Natural killer cell (primary cell): ENCODE measurements around the gene ZNF84. TPM values are rescaled to one million over a fixed set of nuclear protein-coding genes. Genes with fewer than 3 reads are reported as not detected.
A peak's percentile ranks its signal among the peaks of the same experiment; 100 is the strongest.

Experiments
- ATAC-seq, 3 donors: fragments of 150-1000 bp in 2 of 3; fragments of 200-7000 bp in 1 of 3; cut with Tn5 transposase; 1 replicate in 1 of 3; 2 replicates in 2 of 3; pipeline ENCODE4 v1.10.0; 2021; ENCODE audit warnings: mild to moderate bottlenecking in 2 of 3, moderate library complexity in 2 of 3
- DNase-seq, 2 donors: peaks; one replicate each; pipeline versions ENCODE4 v3.0.0 to v3.0.0-alpha.2; 2013 to 2021; ENCODE audit warnings: mixed read lengths in 1 of 2
- H3K27ac ChIP-seq: one replicate; pipeline ENCODE4 v1.5.1; 2013; ENCODE audit warnings: mild to moderate bottlenecking, low read length
- H3K27me3 ChIP-seq: one replicate; pipeline ENCODE4 v1.6.1; 2013; ENCODE audit warnings: low read length; ENCODE audit not compliant: control insufficient read depth, insufficient read depth
- H3K36me3 ChIP-seq: one replicate; pipeline ENCODE4 v1.6.1; 2013; ENCODE audit warnings: low read length; ENCODE audit not compliant: control insufficient read depth, insufficient read depth
- H3K4me1 ChIP-seq: one replicate; pipeline ENCODE4 v1.6.1; 2013; ENCODE audit warnings: low read length; ENCODE audit not compliant: control insufficient read depth, insufficient read depth
- H3K4me3 ChIP-seq: one replicate; pipeline ENCODE4 v1.5.1; 2013; ENCODE audit warnings: low read length
- H3K9me3 ChIP-seq: one replicate; pipeline ENCODE4 v1.6.1; 2013; ENCODE audit warnings: low read length; ENCODE audit not compliant: control insufficient read depth, insufficient read depth
- H3K27ac Mint-ChIP-seq, 2 donors: one replicate each; pipeline ENCODE4 v1.8.0; 2022; ENCODE audit warnings: mild to moderate bottlenecking in 2 of 2, mixed read lengths in 2 of 2, moderate library complexity in 1 of 2
- H3K27me3 Mint-ChIP-seq, 2 donors: one replicate each; pipeline ENCODE4 v1.8.0; 2022; ENCODE audit warnings: low read depth in 2 of 2, mixed read lengths in 2 of 2
- H3K36me3 Mint-ChIP-seq: one replicate; pipeline ENCODE4 v1.8.0; 2022; ENCODE audit warnings: mixed read lengths
- H3K4me1 Mint-ChIP-seq, 2 donors: one replicate each; pipeline ENCODE4 v1.8.0; 2022; ENCODE audit warnings: mixed read lengths in 2 of 2
- H3K4me3 Mint-ChIP-seq: one replicate; pipeline ENCODE4 v1.8.0; 2022; ENCODE audit warnings: mild to moderate bottlenecking, moderate library complexity, mixed read lengths
- H3K9me3 Mint-ChIP-seq, 2 donors: one replicate each; pipeline ENCODE4 v1.8.0; 2022; ENCODE audit warnings: mixed read lengths in 2 of 2
- CTCF ChIP-seq: fragments of 200-600 bp; IDR thresholded peaks from one replicate; pipeline ENCODE4 v1.8.0; 2022; ENCODE audit warnings: antibody characterized with exemption
- WGBS: methylation state at CpG from one replicate; pipeline ENCODE4 v1.1.7; 2013; ENCODE audit warnings: missing lambda C conversion rate; ENCODE audit not compliant: insufficient coverage; 5-methylcytosine and 5-hydroxymethylcytosine counted together
- intact Hi-C: fragments of 100-400 bp; cut with micrococcal nuclease; formaldehyde crosslinking; loops from one replicate; pipeline ENCODE4 v1.14.2; 2022
- total RNA-seq, 4 donors: library from RNA; stranded (reverse); fragments of 120-200 nt in 1 of 4; gene quantifications; one replicate each; pipeline versions ENCODE4 v1.2.3 to v1.2.4, GENCODE V29; 2013 to 2022

The ZNF84 gene
- total RNA-seq, 3 donors from 2014 or later (not counting 1 experiment from before 2014, with no cell fraction given) = 23.4 to 31.1 (median 26.1) TPM

GRCh38 chr12:133105620-133106019 is 68.3 kb downstream of the ZNF84 start:
- H3K27ac ChIP-seq = no peak overlapping the region
- peak in 1 of 2 donors; percentile 4 for DNase-seq
- Mint-ChIP-seq H3K36me3 (peaks cover 84% of the 10 kb centered on the region), H3K4me1 (no peaks in the 10 kb centered on the region), H3K4me3 (no peak overlapping the region), H3K9me3 (peaks cover 16 to 33% of the 10 kb centered on the region in 2 donors), H3K27me3 (no peaks in the 10 kb centered on the region), H3K27ac (no peak overlapping the region)
- H3K9me3 ChIP-seq = peaks cover 68% of the 10 kb centered on the region
- no peak overlapping the region for H3K4me3 ChIP-seq
- intact Hi-C loops = no loop called here
- H3K4me1 ChIP-seq = no peaks in the 10 kb centered on the region
- H3K27me3 ChIP-seq = no peaks in the 10 kb centered on the region
- TF ChIP-seq CTCF = no peak
- WGBS = 98% methylated on average over 3 of the region's 3 CpGs
- no peak for ATAC-seq
- H3K36me3 ChIP-seq = peaks cover 46% of the 10 kb centered on the region

DNA sequence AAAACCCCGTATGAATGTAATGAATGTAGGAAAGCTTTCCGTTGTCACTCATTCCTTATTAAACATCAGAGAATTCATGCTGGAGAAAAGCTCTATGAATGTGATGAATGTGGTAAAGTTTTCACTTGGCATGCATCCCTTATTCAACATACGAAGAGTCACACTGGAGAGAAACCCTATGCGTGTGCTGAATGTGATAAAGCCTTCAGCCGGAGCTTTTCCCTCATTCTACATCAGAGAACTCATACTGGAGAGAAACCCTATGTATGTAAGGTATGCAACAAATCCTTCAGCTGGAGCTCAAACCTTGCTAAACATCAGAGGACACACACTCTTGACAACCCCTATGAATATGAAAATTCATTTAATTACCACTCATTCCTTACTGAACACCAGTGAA is 68.9 kb downstream of the ZNF84 start:
- Mint-ChIP-seq H3K27ac (no peak overlapping the region), H3K27me3 (no peaks in the 10 kb centered on the region), H3K36me3 (peaks cover 83% of the 10 kb centered on the region), H3K9me3 (peaks cover 13 to 29% of the 10 kb centered on the region in 2 donors), H3K4me3 (no peak overlapping the region), H3K4me1 (no peaks in the 10 kb centered on the region)
- no CpG with 5 or more reads among the region's 5 CpGs for WGBS
- DNase-seq (peak in 1 of 2 donors; percentile 5), ATAC-seq (no peak)
- Histone ChIP-seq H3K27ac (no peak overlapping the region), H3K4me3 (no peak overlapping the region), H3K36me3 (peaks cover 40% of the 10 kb centered on the region), H3K27me3 (no peaks in the 10 kb centered on the region), H3K4me1 (no peaks in the 10 kb centered on the region), H3K9me3 (peaks cover 67% of the 10 kb centered on the region)
- intact Hi-C loops = no loop called here
- no peak for TF ChIP-seq CTCF

DNA sequence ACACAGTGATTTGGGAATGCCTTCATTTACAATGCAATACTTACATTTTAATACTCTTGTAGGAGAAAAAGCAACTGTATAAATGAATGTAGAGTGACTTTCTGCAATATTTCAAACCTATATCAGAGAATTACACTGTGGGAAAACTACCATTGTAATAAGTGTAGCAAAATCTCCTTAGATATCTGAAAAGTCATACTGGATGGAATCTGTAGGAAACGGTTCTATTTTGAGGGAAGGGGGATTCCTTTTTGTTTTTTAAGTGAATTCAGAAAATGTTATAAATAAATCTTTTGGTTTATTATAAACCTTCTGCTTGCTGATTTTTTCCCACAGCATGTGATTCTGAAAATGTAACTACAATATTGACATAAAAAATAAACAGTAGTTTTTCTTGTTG is 69.8 kb downstream of the ZNF84 start:
- TF ChIP-seq CTCF = no peak
- intact Hi-C loops = no loop called here
- H3K4me3 Mint-ChIP-seq = no peak overlapping the region
- H3K9me3 Mint-ChIP-seq = peaks cover 14 to 28% of the 10 kb centered on the region in 2 donors
- no peak overlapping the region for H3K4me3 ChIP-seq
- H3K27ac Mint-ChIP-seq = no peak overlapping the region
- no CpG with 5 or more reads among the region's 1 CpG for WGBS
- H3K36me3 ChIP-seq = peaks cover 34% of the 10 kb centered on the region
- peaks cover 66% of the 10 kb centered on the region for H3K9me3 ChIP-seq
- H3K4me1 Mint-ChIP-seq = no peaks in the 10 kb centered on the region
- H3K36me3 Mint-ChIP-seq = peaks cover 80% of the 10 kb centered on the region
- H3K27me3 Mint-ChIP-seq = no peaks in the 10 kb centered on the region
- no peaks in the 10 kb centered on the region for H3K27me3 ChIP-seq
- no peak overlapping the region for H3K27ac ChIP-seq
- H3K4me1 ChIP-seq = no peaks in the 10 kb centered on the region
- no peak for DNase-seq
- no peak for ATAC-seq

DNA sequence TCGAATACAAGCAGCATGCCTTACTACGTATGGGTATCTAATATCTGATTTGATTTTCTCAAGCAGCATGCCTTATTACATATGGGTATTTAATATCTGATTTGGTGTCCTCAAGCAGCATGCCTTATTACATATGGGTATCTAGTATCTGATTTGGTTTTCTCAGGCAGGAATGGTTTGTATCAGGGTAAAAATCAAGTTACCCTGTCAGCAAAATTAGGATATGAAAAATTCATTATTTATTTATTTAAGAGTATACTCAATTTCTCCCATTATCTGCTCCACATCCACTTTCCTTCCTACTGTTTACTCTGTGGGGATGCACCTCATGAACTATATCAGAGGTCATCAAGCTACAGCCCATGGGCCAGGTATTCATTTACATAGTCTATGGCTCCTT is 70.8 kb downstream of the ZNF84 start:
- Mint-ChIP-seq H3K4me3 (no peak overlapping the region), H3K27me3 (no peaks in the 10 kb centered on the region), H3K4me1 (no peaks in the 10 kb centered on the region), H3K9me3 (peaks cover 12 to 24% of the 10 kb centered on the region in 2 donors), H3K27ac (no peak overlapping the region), H3K36me3 (peaks cover 73% of the 10 kb centered on the region)
- no peak for ATAC-seq
- Histone ChIP-seq H3K9me3 (peaks cover 66% of the 10 kb centered on the region), H3K36me3 (peaks cover 25% of the 10 kb centered on the region), H3K4me1 (no peaks in the 10 kb centered on the region), H3K4me3 (no peak overlapping the region), H3K27ac (no peak overlapping the region), H3K27me3 (no peaks in the 10 kb centered on the region)
- no peak for DNase-seq
- no peak for TF ChIP-seq CTCF
- intact Hi-C loops = no loop called here
- WGBS = 100% methylated on average over 2 of the region's 2 CpGs
